ENCODE results near the gene MSI2.
A peak's percentile ranks its signal among the peaks of the same experiment; 100 is the strongest.

Gene MSI2

GRCh38 chr17:57466017-57466471 is 209.7 kb downstream of the MSI2 start:
- no peak for DNase-seq

GRCh38 chr17:57466521-57466920 is 210.2 kb downstream of the MSI2 start:
- DNase-seq, result no peak

GRCh38 chr17:57467226-57467625 is 210.9 kb downstream of the MSI2 start:
- no peak for DNase-seq

DNA sequence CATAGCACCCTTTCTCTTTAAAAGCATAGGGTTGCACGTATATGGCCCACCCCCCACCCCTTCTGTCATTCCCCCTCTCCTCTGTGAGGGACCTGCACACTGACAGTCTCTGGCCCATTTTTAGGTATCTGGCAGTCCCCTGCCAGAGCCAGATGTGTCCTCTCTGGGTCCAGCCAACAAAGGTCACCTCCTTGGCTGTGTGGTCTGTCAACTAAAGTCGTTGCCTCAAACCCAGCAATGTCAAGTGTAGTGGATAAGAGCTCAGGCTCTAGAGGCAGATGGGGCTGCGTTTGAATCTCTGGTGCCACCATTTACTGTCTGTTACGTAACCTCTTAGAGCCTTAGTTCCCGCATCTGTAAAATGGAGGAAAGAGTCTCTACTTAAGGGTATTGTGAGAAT is 211.5 kb downstream of the MSI2 start:
- no peak for DNase-seq

DNA sequence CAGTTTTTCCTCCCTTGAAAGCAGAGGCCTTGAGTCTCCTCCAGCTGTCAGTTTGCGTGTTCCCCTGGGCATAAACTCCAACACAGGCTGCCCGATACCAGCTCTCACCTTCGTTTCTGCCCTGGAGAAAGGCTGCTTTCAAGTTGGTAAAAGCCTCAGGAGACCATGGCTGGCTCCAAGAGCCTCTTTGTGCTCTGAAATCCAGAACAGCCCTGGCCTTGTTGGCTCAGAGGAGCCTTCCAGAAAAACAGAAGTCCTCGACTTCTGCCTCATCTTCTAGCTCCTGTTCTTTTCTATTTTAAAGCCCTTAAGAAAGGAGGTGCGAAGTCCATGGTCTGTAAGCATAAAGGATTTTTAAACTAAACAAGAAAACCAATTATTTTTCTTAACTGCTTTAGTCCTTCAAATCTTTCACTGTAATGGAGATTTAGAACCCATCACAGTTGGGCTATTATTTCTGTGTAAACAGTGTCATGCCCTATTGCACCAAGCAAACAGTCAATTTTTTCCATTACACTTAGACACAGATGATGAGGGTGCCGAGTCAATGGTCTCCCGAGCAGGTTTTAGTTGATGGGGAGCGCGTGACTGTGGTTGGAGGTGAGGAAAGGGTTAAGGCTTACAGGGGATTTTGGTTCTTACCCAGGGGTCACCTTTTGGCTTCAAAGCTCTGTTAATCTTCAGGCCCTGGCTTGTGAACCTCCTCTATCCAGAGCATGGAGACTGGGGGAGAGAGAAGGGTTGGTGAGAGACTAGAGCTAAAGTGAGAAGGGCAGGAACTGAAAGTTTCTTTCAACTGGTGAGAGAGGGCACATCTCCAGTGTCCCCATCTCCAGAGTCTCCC is 212.8 kb downstream of the MSI2 start:
- peak; percentile 66 for DNase-seq

GRCh38 chr17:57470906-57471305 is 214.6 kb downstream of the MSI2 start:
- no peak for DNase-seq

GRCh38 chr17:57471868-57472368 is 215.6 kb downstream of the MSI2 start:
- DNase-seq, result no peak

- no peak for DNase-seq
These were observed 219.5 kb downstream of the MSI2 start for GRCh38 chr17:57475796-57476195.

- DNase-seq, result no peak
These were observed 221.4 kb downstream of the MSI2 start for GRCh38 chr17:57477522-57478362.

- DNase-seq, result no peak
These were observed 222.3 kb downstream of the MSI2 start for GRCh38 chr17:57478478-57479250.

- no peak for DNase-seq
These were observed 224.3 kb downstream of the MSI2 start for GRCh38 chr17:57480438-57481196.

- DNase-seq, result no peak
These were observed 225.6 kb downstream of the MSI2 start for GRCh38 chr17:57481910-57482391.

DNA sequence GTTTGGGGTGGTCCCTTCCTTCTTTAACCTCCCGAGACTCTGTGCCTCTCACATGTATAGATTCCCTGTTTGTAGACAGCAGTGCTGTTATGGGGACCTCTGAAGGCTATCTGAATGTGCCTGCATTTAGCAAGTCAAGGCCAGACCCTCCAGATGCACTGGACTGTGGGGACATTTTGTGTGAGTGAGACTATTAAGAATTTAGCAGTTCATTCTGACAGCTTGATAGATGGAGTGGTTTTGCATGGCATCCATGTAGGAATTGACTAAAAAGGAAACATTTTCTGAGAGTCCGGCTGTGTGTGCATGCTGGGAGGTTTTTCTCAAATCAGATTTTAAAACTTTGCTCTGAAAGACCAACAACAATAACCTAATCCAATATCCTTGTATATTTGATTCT is 226.3 kb downstream of the MSI2 start:
- no peak for DNase-seq

GRCh38 chr17:57484081-57484666 is 227.9 kb downstream of the MSI2 start:
- DNase-seq, result no peak

DNA sequence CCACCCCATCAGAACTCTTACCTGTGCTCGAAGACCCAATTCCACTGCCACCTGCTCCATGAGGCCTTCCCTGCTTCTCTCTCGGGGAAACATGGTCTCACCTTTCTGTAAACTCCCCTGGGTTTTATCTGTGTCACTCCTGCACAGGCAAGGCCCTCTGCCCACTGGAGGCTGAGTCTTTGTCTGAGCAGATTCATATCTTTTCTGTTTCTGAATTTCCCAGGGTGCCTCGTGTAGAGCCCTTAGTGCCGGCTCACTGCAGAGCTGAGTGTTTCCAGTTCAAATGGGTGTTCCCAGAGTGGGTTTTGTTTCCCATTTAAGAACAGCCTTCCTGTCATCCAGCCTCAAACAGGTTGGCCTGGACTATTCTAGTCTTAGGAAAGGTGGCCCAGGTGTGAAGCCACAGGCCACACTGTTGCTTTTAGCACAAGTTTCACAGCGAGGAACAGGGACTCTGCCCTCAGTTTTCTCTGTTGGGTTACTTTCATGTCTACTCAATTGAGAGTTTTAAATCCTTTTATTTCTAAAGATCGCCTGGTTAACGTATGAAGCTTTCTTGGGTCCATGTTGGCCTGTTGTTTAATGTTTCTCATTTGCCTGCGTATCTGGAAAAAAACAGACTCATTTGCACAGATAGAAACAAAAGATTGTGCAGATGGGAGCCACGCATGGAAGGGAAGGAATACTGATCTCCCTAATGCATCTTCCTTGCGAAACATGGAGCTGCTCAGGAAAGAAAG is 228.7 kb downstream of the MSI2 start:
- DNase-seq, result peak; percentile 80

DNA sequence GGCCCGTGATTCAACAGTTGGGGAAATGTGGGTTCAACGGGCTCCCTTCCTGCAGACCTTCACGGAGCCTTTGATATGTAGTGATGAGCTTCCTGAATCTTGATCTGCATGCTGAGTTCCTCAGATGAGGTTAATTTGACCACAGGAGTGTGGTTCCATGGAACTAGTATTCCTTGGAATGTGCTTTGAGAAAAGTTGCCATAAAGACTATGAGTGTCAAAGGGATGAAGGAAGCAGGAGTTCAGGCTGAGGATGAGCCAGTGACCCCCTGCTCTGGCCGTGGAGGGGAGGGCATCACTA is 229.2 kb downstream of the MSI2 start:
- no peak for DNase-seq

GRCh38 chr17:57485916-57486881 is 229.9 kb downstream of the MSI2 start:
- DNase-seq, result no peak

GRCh38 chr17:57486882-57487301 is 230.6 kb downstream of the MSI2 start:
- DNase-seq, result no peak

DNA sequence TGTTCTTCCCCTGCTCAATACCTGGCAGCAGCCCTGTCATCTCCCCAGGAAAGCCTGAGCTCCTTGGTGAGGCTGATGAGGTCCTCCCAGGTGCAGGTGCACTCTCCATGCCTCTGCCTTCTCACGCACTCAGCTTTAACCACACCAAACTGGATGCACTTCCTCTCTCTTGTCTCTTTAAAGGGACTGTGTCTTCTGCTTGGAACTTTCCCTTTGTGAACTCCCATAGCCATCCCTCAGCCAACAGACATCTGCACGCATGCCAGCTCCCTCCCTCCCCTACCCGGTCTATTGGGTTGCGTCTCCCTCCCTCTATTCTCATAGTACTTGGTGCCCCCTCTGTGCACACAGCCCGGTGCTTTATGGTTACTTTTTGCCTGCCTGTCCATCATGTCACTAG is 231.2 kb downstream of the MSI2 start:
- peak; percentile 24 for DNase-seq

DNA sequence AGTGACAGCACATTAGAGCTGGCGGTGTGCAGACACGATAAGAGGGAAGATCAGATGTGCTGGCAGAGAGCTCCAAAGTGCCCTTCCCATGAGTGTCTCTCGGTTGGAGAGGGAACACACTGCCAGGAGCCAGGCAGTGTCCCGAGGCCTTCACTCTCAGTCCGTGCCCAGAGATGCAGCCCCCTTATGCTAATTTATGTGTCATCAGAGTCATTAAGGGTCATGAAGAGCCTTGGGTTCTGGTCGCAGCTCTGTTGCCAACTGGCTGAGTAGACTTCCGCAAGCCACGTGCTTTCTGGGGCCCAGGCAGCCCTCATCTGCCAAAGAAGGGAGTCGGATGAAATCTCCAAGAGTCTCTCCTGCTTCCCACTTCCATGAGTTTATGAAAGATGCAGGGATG is 232.5 kb downstream of the MSI2 start:
- no peak for DNase-seq

Data from NCI-H510A (cell line).